ENCODE measurements around the gene FADS2.

DNA sequence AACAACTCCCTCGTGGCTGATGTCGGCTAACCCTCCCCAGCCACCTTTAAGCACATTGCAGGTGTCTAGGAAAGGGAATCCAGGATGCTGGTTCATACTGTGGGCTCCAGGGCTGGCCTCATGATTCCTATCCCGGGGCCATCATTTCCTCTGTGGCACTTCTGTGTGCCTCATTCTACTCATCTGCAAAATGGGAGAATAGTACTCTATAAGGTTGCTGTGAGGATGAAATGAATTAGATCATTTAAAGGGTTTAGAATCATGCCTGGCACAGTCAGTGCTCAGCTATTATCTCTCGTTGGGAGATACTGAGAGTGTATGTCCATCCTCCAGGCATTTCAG lies 67.6 kb downstream of the FADS2 start:
- no peak for TF ChIP-seq EZH2 (optimal IDR thresholded peaks at IDR 0.05; ENCODE audit: low read depth, low read length)
- TF ChIP-seq, protein P1, sequence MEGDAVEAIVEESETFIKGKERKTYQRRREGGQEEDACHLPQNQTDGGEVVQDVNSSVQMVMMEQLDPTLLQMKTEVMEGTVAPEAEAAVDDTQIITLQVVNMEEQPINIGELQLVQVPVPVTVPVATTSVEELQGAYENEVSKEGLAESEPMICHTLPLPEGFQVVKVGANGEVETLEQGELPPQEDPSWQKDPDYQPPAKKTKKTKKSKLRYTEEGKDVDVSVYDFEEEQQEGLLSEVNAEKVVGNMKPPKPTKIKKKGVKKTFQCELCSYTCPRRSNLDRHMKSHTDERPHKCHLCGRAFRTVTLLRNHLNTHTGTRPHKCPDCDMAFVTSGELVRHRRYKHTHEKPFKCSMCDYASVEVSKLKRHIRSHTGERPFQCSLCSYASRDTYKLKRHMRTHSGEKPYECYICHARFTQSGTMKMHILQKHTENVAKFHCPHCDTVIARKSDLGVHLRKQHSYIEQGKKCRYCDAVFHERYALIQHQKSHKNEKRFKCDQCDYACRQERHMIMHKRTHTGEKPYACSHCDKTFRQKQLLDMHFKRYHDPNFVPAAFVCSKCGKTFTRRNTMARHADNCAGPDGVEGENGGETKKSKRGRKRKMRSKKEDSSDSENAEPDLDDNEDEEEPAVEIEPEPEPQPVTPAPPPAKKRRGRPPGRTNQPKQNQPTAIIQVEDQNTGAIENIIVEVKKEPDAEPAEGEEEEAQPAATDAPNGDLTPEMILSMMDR (IDR thresholded peaks at IDR 0.05; ENCODE audit: low read length) = no peak
- TF ChIP-seq EZH2phosphoT487 (IDR thresholded peaks at IDR 0.05; ENCODE audit: low read length) = no peak
